ENCODE measurements around the gene STRN4. TPM values are rescaled to one million over a fixed set of nuclear protein-coding genes. Genes with fewer than 3 reads are reported as not detected.

The STRN4 gene
- total and polyA plus RNA-seq, 4 donors: 9.5 to 29.9 (median 24.8) TPM

GRCh38 chr19:46728693-46729339 lies 17.4 kb downstream of the STRN4 start:
- Histone ChIP-seq H3K27me3 (ENCODE audit: control insufficient read depth in 4 of 4, insufficient read depth in 4 of 4, low read length in 3 of 4) (no peaks in the 10 kb centered on the region), H3K9me3 (ENCODE audit: control insufficient read depth in 4 of 4, low read length in 3 of 4) (no peaks in the 10 kb centered on the region), H3K9ac (ENCODE audit: low read depth in 1 of 2, low read length in 2 of 2) (no peak overlapping the region), H3K36me3 (ENCODE audit: control insufficient read depth in 4 of 4, insufficient read depth in 3 of 4, low read depth in 1 of 4, low read length in 3 of 4) (peaks cover 21 to 74% (median 37%) of the 10 kb centered on the region in 4 donors), H3K27ac (ENCODE audit: low read depth in 1 of 2, low read length in 2 of 2) (peak overlapping the region; percentile 6 to 33), H3K4me3 (ENCODE audit: low read depth in 1 of 3, low read length in 3 of 3) (no peak overlapping the region), H3K4me1 (ENCODE audit: control insufficient read depth in 4 of 4, insufficient read depth in 4 of 4, low read length in 3 of 4) (peaks cover 0 to 22% (median 10%) of the 10 kb centered on the region in 4 donors)
- peak; percentile 79 to 88 for TF ChIP-seq RAD21 (IDR thresholded peaks at IDR 0.05)
- TF ChIP-seq YY1 (IDR thresholded peaks at IDR 0.05): no peak
- TF ChIP-seq, protein P1, sequence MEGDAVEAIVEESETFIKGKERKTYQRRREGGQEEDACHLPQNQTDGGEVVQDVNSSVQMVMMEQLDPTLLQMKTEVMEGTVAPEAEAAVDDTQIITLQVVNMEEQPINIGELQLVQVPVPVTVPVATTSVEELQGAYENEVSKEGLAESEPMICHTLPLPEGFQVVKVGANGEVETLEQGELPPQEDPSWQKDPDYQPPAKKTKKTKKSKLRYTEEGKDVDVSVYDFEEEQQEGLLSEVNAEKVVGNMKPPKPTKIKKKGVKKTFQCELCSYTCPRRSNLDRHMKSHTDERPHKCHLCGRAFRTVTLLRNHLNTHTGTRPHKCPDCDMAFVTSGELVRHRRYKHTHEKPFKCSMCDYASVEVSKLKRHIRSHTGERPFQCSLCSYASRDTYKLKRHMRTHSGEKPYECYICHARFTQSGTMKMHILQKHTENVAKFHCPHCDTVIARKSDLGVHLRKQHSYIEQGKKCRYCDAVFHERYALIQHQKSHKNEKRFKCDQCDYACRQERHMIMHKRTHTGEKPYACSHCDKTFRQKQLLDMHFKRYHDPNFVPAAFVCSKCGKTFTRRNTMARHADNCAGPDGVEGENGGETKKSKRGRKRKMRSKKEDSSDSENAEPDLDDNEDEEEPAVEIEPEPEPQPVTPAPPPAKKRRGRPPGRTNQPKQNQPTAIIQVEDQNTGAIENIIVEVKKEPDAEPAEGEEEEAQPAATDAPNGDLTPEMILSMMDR (IDR thresholded peaks at IDR 0.05; ENCODE audit: low read depth, low read length, missing input control): peak; percentile 76
- TF ChIP-seq ZBTB33 (IDR thresholded peaks at IDR 0.05): no peak
- DNase-seq (ENCODE audit: low spot score): peak; percentile 89
- 48% methylated on average over 20 of the region's 20 CpGs for WGBS

DNA sequence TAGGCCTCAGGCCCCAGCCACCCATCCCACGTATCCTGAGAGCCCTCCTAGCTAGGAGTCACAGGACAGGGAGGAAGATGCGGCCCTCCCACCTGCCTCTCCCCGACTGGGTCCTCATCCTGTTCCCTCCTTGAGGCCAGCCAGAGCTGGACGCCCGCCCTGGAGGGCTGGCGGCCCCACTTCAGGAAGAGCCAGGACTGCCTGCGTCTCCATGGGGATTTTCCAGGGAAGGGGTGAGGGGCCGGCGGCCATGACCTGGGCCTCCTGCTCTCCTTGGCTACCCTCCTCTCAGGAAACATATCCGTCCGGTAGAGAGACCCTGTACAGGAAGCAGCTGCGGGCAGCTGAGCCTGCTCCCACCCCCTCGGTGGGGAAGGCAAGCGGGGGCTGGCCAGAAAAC lies 18.0 kb downstream of the STRN4 start:
- peaks cover 0 to 20% (median 9%) of the 10 kb centered on the region in 4 donors for H3K4me1 ChIP-seq (ENCODE audit: control insufficient read depth in 4 of 4, insufficient read depth in 4 of 4, low read length in 3 of 4)
- no peak overlapping the region for H3K9ac ChIP-seq (ENCODE audit: low read depth in 1 of 2, low read length in 2 of 2)
- H3K27ac ChIP-seq (ENCODE audit: low read depth in 1 of 2, low read length in 2 of 2): peak overlapping the region; percentile 6 to 33
- no peak for DNase-seq (ENCODE audit: low spot score)
- WGBS: 73% methylated on average over 14 of the region's 14 CpGs
- no peaks in the 10 kb centered on the region for H3K27me3 ChIP-seq (ENCODE audit: control insufficient read depth in 4 of 4, insufficient read depth in 4 of 4, low read length in 3 of 4)
- peak; percentile 24 for TF ChIP-seq SP1 (IDR thresholded peaks at IDR 0.05)
- TF ChIP-seq EGR1 (IDR thresholded peaks at IDR 0.05; ENCODE audit: low read depth in 2 of 2): no peak
- peak; percentile 90 for TF ChIP-seq NR2F2 (IDR thresholded peaks at IDR 0.05)
- TF ChIP-seq, protein P2, sequence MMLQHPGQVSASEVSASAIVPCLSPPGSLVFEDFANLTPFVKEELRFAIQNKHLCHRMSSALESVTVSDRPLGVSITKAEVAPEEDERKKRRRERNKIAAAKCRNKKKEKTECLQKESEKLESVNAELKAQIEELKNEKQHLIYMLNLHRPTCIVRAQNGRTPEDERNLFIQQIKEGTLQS (IDR thresholded peaks at IDR 0.05): no peak
- no peak for TF ChIP-seq GABPA (IDR thresholded peaks at IDR 0.05 in 1 of 2, conservative IDR thresholded peaks at IDR 0.05 in 1 of 2)
- peak in 1 of 2 donors; percentile 45 for TF ChIP-seq RXRA (IDR thresholded peaks at IDR 0.05)
- peaks cover 19 to 78% (median 36%) of the 10 kb centered on the region in 4 donors for H3K36me3 ChIP-seq (ENCODE audit: control insufficient read depth in 4 of 4, insufficient read depth in 3 of 4, low read depth in 1 of 4, low read length in 3 of 4)
- no peak overlapping the region for H3K4me3 ChIP-seq (ENCODE audit: low read depth in 1 of 3, low read length in 3 of 3)
- H3K9me3 ChIP-seq (ENCODE audit: control insufficient read depth in 4 of 4, low read length in 3 of 4): no peaks in the 10 kb centered on the region

DNA sequence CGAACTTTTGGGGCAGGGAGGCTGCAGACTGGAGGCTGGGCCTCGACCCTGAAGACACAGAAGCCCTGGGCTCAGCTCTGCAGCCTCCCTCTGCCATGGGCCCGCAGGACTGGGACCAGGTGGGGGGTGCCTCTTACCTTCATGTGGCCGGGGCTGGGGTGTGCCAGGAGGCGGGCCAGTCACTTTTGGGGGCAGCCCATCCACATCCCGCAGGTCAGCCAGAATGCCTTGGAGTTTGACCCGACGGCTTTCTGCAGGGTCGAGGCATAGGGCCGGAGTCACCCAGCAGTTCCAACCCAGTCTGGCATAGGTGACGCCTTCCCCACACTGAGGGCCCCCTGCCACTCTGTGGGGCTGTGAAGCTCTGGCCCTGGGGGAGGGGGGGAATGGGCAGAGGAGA lies 18.5 kb downstream of the STRN4 start:
- no peak overlapping the region for H3K4me3 ChIP-seq (ENCODE audit: low read depth in 1 of 3, low read length in 3 of 3)
- WGBS: 71% methylated on average over 11 of the region's 11 CpGs
- no peak overlapping the region for H3K9ac ChIP-seq (ENCODE audit: low read depth in 1 of 2, low read length in 2 of 2)
- H3K27me3 ChIP-seq (ENCODE audit: control insufficient read depth in 4 of 4, insufficient read depth in 4 of 4, low read length in 3 of 4): no peaks in the 10 kb centered on the region
- DNase-seq (ENCODE audit: low spot score): no peak
- H3K4me1 ChIP-seq (ENCODE audit: control insufficient read depth in 4 of 4, insufficient read depth in 4 of 4, low read length in 3 of 4): peaks cover 0 to 20% (median 9%) of the 10 kb centered on the region in 4 donors
- peak overlapping the region in 1 of 2 donors; percentile 32 for H3K27ac ChIP-seq (ENCODE audit: low read depth in 1 of 2, low read length in 2 of 2)
- TF ChIP-seq, protein P2 (IDR thresholded peaks at IDR 0.05): no peak
- TF ChIP-seq, protein P3, sequence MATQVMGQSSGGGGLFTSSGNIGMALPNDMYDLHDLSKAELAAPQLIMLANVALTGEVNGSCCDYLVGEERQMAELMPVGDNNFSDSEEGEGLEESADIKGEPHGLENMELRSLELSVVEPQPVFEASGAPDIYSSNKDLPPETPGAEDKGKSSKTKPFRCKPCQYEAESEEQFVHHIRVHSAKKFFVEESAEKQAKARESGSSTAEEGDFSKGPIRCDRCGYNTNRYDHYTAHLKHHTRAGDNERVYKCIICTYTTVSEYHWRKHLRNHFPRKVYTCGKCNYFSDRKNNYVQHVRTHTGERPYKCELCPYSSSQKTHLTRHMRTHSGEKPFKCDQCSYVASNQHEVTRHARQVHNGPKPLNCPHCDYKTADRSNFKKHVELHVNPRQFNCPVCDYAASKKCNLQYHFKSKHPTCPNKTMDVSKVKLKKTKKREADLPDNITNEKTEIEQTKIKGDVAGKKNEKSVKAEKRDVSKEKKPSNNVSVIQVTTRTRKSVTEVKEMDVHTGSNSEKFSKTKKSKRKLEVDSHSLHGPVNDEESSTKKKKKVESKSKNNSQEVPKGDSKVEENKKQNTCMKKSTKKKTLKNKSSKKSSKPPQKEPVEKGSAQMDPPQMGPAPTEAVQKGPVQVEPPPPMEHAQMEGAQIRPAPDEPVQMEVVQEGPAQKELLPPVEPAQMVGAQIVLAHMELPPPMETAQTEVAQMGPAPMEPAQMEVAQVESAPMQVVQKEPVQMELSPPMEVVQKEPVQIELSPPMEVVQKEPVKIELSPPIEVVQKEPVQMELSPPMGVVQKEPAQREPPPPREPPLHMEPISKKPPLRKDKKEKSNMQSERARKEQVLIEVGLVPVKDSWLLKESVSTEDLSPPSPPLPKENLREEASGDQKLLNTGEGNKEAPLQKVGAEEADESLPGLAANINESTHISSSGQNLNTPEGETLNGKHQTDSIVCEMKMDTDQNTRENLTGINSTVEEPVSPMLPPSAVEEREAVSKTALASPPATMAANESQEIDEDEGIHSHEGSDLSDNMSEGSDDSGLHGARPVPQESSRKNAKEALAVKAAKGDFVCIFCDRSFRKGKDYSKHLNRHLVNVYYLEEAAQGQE (IDR thresholded peaks at IDR 0.05): no peak
- TF ChIP-seq FOXA1 (IDR thresholded peaks at IDR 0.05) (no peak), YY1 (IDR thresholded peaks at IDR 0.05) (no peak), FOXA2 (IDR thresholded peaks at IDR 0.05) (no peak), GABPA (IDR thresholded peaks at IDR 0.05 in 1 of 2, conservative IDR thresholded peaks at IDR 0.05 in 1 of 2) (no peak), HNF4A (conservative IDR thresholded peaks at IDR 0.05) (no peak)
- TF ChIP-seq, protein P4, sequence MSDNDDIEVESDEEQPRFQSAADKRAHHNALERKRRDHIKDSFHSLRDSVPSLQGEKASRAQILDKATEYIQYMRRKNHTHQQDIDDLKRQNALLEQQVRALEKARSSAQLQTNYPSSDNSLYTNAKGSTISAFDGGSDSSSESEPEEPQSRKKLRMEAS (IDR thresholded peaks at IDR 0.05): no peak
- no peaks in the 10 kb centered on the region for H3K9me3 ChIP-seq (ENCODE audit: control insufficient read depth in 4 of 4, low read length in 3 of 4)
- H3K36me3 ChIP-seq (ENCODE audit: control insufficient read depth in 4 of 4, insufficient read depth in 3 of 4, low read depth in 1 of 4, low read length in 3 of 4): peaks cover 16 to 76% (median 34%) of the 10 kb centered on the region in 4 donors

Data from liver (tissue), 9 donors.